Right atrium auricular region (tissue), 2 donors: Measurements from ENCODE around the gene GSE1. TPM values are rescaled to one million over a fixed set of nuclear protein-coding genes. Genes with fewer than 3 reads are reported as not detected.

Source experiments
- DNase-seq: peaks from one replicate; pipeline ENCODE4 v3.0.0-alpha.2; 2019; ENCODE audit warnings: low spot score
- H3K27ac ChIP-seq, 2 donors: fragments of 200-600 bp; sonication (generic); 1 replicate in 1 of 2; 2 replicates in 1 of 2; pipeline ENCODE4 v1.5.1; 2016 to 2019
- H3K27me3 ChIP-seq, 2 donors: fragments of 200-600 bp; sonication (generic); one replicate each; pipeline versions ENCODE4 v1.5.1 to v1.6.0; 2017 to 2019
- H3K36me3 ChIP-seq: fragments of 200-600 bp; sonication (generic); one replicate; pipeline ENCODE4 v1.5.1; 2016
- H3K4me1 ChIP-seq, 2 donors: fragments of 200-600 bp; sonication (generic); one replicate each; pipeline versions ENCODE4 v1.5.1 to v1.6.0; 2017 to 2019
- H3K4me3 ChIP-seq, 2 donors: fragments of 200-600 bp; sonication (generic); 1 replicate in 1 of 2; 2 replicates in 1 of 2; pipeline ENCODE4 v1.5.1; 2017 to 2019; ENCODE audit warnings: mild to moderate bottlenecking in 1 of 2, moderate library complexity in 1 of 2
- H3K9me3 ChIP-seq, 2 donors: fragments of 200-600 bp; sonication (generic); one replicate each; pipeline ENCODE4 v1.5.1; 2019
- total RNA-seq, 2 donors: library from RNA; depleted of rRNA; stranded (reverse); fragments of >200 nt; gene quantifications; one replicate each; pipeline ENCODE4 v1.1.0, GENCODE V29; 2016
- TF ChIP-seq, protein P1 (sequence below), 2 donors: fragments of 200-600 bp; sonication (generic); IDR thresholded peaks; one replicate each; pipeline ENCODE4 v1.5.1; 2019; ENCODE audit warnings: antibody characterized with exemption in 2 of 2

Gene GSE1
- total RNA-seq, 2 donors from 2014 or later = 37.1 to 55.7 TPM

DNA sequence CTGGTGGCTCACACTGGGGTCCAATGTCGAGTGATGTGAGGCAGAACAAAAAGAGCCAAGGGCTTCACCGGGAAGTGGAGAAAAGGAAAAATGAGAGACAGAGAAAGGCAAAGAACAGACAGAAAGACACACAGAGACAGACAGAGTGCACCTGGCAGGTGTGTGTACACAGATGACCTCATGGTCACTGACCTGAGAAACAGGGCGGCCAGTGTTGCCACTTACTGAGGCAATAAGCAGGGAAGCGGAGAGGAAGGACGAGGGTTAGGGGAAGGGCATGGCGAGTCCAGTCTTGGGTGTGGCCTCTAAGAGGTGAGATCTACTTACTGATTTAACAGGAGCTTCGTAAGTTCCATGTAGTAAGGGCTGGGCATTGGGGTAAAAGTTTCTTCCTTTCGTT lies 68.1 kb downstream of the GSE1 start:
- TF ChIP-seq, protein P1, sequence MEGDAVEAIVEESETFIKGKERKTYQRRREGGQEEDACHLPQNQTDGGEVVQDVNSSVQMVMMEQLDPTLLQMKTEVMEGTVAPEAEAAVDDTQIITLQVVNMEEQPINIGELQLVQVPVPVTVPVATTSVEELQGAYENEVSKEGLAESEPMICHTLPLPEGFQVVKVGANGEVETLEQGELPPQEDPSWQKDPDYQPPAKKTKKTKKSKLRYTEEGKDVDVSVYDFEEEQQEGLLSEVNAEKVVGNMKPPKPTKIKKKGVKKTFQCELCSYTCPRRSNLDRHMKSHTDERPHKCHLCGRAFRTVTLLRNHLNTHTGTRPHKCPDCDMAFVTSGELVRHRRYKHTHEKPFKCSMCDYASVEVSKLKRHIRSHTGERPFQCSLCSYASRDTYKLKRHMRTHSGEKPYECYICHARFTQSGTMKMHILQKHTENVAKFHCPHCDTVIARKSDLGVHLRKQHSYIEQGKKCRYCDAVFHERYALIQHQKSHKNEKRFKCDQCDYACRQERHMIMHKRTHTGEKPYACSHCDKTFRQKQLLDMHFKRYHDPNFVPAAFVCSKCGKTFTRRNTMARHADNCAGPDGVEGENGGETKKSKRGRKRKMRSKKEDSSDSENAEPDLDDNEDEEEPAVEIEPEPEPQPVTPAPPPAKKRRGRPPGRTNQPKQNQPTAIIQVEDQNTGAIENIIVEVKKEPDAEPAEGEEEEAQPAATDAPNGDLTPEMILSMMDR (IDR thresholded peaks at IDR 0.05) = no peak
- H3K9me3 ChIP-seq = no peaks in the 10 kb centered on the region
- no peak overlapping the region for H3K4me3 ChIP-seq
- no peak for DNase-seq
- H3K4me1 ChIP-seq = no peaks in the 10 kb centered on the region
- no peaks in the 10 kb centered on the region for H3K36me3 ChIP-seq
- H3K27ac ChIP-seq = no peak overlapping the region
- H3K27me3 ChIP-seq = no peaks in the 10 kb centered on the region

DNA sequence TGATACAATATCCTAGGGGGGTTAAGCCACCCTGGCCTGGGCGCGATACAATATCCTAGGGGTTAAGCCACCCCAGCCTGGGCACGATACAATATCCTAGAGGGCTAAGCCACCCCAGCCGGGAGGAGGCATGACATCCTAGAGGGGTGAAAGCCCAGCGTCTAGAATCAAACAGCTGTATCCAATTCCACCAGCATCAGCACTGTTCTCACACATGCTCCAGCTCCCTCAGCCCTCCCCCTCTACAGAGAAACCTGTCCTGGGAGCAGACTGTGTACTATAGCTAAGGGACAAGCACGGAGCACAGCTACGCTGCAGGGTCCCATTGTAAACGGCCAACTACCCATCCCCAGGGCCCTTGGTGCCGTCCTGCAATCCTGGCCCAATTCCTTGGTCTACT lies 69.4 kb downstream of the GSE1 start:
- no peaks in the 10 kb centered on the region for H3K36me3 ChIP-seq
- no peak for DNase-seq
- TF ChIP-seq, protein P1 (IDR thresholded peaks at IDR 0.05) = no peak

DNA sequence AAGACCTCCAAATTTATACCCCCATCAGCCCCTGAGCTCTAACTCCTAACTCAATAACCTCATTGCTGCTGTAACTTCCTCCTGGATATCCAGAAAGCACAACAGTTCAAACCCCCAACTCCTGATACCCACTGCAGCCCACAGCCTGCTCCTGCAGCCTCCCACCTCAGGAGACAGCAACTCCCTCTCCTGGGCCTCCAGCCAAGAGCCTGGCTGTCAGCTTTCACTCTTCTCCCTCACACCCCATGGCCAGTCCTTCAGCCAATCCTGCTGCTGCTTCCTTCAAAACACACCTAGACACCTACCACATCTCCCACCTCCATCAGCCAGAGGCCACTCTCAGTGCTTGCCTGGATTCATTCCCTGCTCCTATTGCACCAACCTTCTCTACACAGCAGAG lies 70.2 kb downstream of the GSE1 start:
- TF ChIP-seq, protein P1 (IDR thresholded peaks at IDR 0.05) = no peak
- H3K36me3 ChIP-seq = no peaks in the 10 kb centered on the region
- H3K4me1 ChIP-seq = peaks cover 0 to 7% of the 10 kb centered on the region in 2 donors
- DNase-seq = no peak
- H3K9me3 ChIP-seq = no peaks in the 10 kb centered on the region
- H3K27me3 ChIP-seq = no peaks in the 10 kb centered on the region
- H3K27ac ChIP-seq = no peak overlapping the region
- no peak overlapping the region for H3K4me3 ChIP-seq

More for the DNA sequence above, 69.4 kb downstream of the GSE1 start:
- Histone ChIP-seq H3K27ac (no peak overlapping the region), H3K4me3 (no peak overlapping the region), H3K4me1 (no peaks in the 10 kb centered on the region), H3K9me3 (no peaks in the 10 kb centered on the region), H3K27me3 (no peaks in the 10 kb centered on the region)

DNA sequence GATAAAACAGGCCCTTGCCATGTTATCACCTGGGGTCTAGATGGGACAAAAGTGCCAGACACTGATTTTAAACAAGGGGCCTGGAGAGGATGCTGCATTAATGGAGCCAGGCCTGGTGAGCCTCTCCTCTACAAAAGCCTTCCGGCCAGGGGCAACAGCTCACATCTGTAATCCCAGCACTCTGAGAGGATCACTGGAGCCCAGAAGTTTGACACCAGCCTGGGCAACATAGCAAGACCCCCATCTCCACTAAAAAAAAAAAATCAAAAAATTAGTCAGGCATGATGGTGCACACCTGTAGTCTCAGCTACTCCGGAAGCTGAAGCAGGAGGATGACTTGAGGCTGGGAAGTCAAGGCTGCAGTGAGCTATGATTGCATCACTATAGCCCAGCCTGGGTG lies 72.1 kb downstream of the GSE1 start:
- no peaks in the 10 kb centered on the region for H3K36me3 ChIP-seq

DNA sequence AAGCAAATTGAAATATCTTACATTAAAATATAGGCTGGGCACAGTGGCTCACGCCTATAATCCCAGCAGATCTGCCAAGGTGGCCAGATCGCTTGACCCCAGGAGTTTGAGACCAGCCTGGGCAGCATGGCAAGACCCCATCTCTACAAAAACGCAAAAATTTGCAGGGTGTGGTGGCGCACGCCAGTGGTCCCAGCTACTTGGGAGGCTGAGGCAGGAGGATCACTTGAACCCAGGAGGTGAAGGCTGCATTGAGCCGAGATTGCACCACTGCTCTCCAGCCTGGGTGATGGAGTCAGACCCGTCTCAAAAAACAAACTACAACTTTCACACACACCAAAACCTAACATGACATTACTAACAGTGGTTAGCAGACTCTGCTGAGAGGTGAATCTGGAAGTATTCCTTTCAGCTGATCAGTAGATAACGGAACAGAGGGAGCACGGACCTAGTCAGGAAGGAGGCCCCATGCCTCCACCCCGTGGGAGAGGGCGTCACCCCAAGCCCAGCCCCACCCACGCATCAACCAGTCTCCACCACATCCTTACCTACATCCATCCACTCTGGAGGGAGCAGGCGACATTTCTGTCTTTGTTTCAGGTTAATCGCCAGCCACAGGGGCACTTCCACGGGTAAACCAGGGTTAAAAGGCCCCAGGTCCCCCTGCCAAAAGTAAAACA lies 73.9 kb downstream of the GSE1 start:
- Histone ChIP-seq H3K9me3 (no peaks in the 10 kb centered on the region), H3K4me1 (peaks cover 0 to 17% of the 10 kb centered on the region in 2 donors), H3K27me3 (no peaks in the 10 kb centered on the region), H3K27ac (no peak overlapping the region), H3K36me3 (no peaks in the 10 kb centered on the region), H3K4me3 (no peak overlapping the region)
- TF ChIP-seq, protein P1 (IDR thresholded peaks at IDR 0.05) = no peak
- DNase-seq = no peak

More for the DNA sequence above, 72.1 kb downstream of the GSE1 start:
- H3K27ac ChIP-seq = no peak overlapping the region
- no peak overlapping the region for H3K4me3 ChIP-seq
- H3K4me1 ChIP-seq = peaks cover 0 to 17% of the 10 kb centered on the region in 2 donors
- no peak for DNase-seq
- no peaks in the 10 kb centered on the region for H3K27me3 ChIP-seq
- no peaks in the 10 kb centered on the region for H3K9me3 ChIP-seq
- TF ChIP-seq, protein P1 (IDR thresholded peaks at IDR 0.05) = no peak
